Keratinocyte (primary cell): Measurements from ENCODE around the gene WFDC2. TPM values are rescaled to one million over a fixed set of nuclear protein-coding genes. Genes with fewer than 3 reads are reported as not detected.
A peak's percentile ranks its signal among the peaks of the same experiment; 100 is the strongest.

Experiments
- DNase-seq: peaks from one replicate; pipeline ENCODE4 v3.0.0-alpha.2; 2011; ENCODE audit warnings: low read depth, missing footprints, low spot score
- FAIRE-seq: peaks from 2 replicates; lab custom pipeline; 2011; peaks lifted over from hg19 to GRCh38; lab: Jason Lieb, UNC
- H2AFZ ChIP-seq: 2 replicates; pipeline ENCODE4 v1.6.0; 2012; ENCODE audit warnings: low read length, control low read depth, inconsistent platforms; ENCODE audit not compliant: control insufficient read depth
- H3K27ac ChIP-seq: 2 replicates; pipeline ENCODE4 v1.5.1; 2011; ENCODE audit warnings: low read length; ENCODE audit not compliant: control insufficient read depth, insufficient read depth
- H3K27me3 ChIP-seq: 3 replicates; pipeline ENCODE4 v1.6.0; 2011; ENCODE audit warnings: low read length; ENCODE audit not compliant: control insufficient read depth, insufficient read depth; ENCODE audit errors: extremely low read depth
- H3K36me3 ChIP-seq, 2 experiments: 2 replicates in 1 of 2; 3 replicates in 1 of 2; pipeline ENCODE4 v1.5.1; 2011; ENCODE audit warnings: low read length in 2 of 2, mild to moderate bottlenecking in 1 of 2; ENCODE audit not compliant: control insufficient read depth in 2 of 2, insufficient read depth in 2 of 2; ENCODE audit errors: extremely low read depth in 1 of 2
- H3K4me1 ChIP-seq: 3 replicates; pipeline ENCODE4 v1.5.1; 2011; ENCODE audit warnings: low read length; ENCODE audit not compliant: control insufficient read depth, insufficient read depth; ENCODE audit errors: extremely low read depth
- H3K4me2 ChIP-seq: 3 replicates; pipeline ENCODE4 v1.6.0; 2011; ENCODE audit warnings: low read depth, low read length; ENCODE audit not compliant: control insufficient read depth, insufficient read depth; ENCODE audit errors: extremely low read depth
- H3K4me3 ChIP-seq, 3 experiments: fragments of 200-600 bp in 1 of 3; sonication (generic) in 1 of 3; 2 replicates in 2 of 3; 3 replicates in 1 of 3; pipeline ENCODE4 v1.5.1; 2011 to 2016; ENCODE audit warnings: low read length in 3 of 3, mild to moderate bottlenecking in 3 of 3, control low read depth in 2 of 3, inconsistent platforms in 1 of 3, low read depth in 1 of 3, mixed read lengths in 1 of 3, mixed run types in 1 of 3, moderate library complexity in 1 of 3; ENCODE audit not compliant: control insufficient read depth in 2 of 3, insufficient read depth in 2 of 3; ENCODE audit errors: extremely low read depth in 1 of 3
- H3K79me2 ChIP-seq: 2 replicates; pipeline ENCODE4 v1.6.0; 2012; ENCODE audit warnings: low read length; ENCODE audit not compliant: control insufficient read depth, insufficient read depth
- H3K9ac ChIP-seq: 3 replicates; pipeline ENCODE4 v1.6.0; 2011; ENCODE audit warnings: low read length; ENCODE audit not compliant: control insufficient read depth, insufficient read depth; ENCODE audit errors: extremely low read depth
- H3K9me1 ChIP-seq: 3 replicates; pipeline ENCODE4 v1.6.0; 2011; ENCODE audit warnings: low read length; ENCODE audit not compliant: control insufficient read depth, insufficient read depth; ENCODE audit errors: extremely low read depth
- H3K9me3 ChIP-seq: 2 replicates; pipeline ENCODE4 v1.5.1; 2012; ENCODE audit warnings: low read depth, low read length; ENCODE audit not compliant: control insufficient read depth
- H4K20me1 ChIP-seq: 3 replicates; pipeline ENCODE4 v1.6.0; 2011; ENCODE audit warnings: low read length; ENCODE audit not compliant: control insufficient read depth, insufficient read depth; ENCODE audit errors: extremely low read depth
- EZH2 ChIP-seq: IDR thresholded peaks from one replicate; pipeline ENCODE4 v1.6.1; 2012; ENCODE audit warnings: inconsistent platforms, mild to moderate bottlenecking, low read length, moderate library complexity
- dilution Hi-C: fragments of 300-500 bp; cut with MboI; formaldehyde crosslinking; loops from one replicate; pipeline ENCODE4 v1.7.0; 2020; ENCODE audit warnings: low sequenced_read_pairs; ENCODE audit not compliant: extremely low pct_ligation_motif_present
- polyA plus RNA-seq, 5 experiments: library from polyadenylated mRNA; depleted of rRNA in 3 of 5; stranded (reverse) in 3 of 5; stranded (forward) in 1 of 5; unstranded in 1 of 5; fragments of >200 nt; gene quantifications; 1 replicate in 1 of 5; 2 replicates in 3 of 5; 3 replicates in 1 of 5; pipeline versions ENCODE4 v1.2.1 to v1.2.3, GENCODE V29; 2011 to 2012; ENCODE audit warnings: missing spikeins in 2 of 5, low read depth in 1 of 5, low replicate concordance in 1 of 5
- TF ChIP-seq, protein P1 (sequence below), 3 experiments: IDR thresholded peaks in 1 of 3; conservative IDR thresholded peaks in 1 of 3; optimal IDR thresholded peaks in 1 of 3; 2 replicates in 2 of 3; 3 replicates in 1 of 3; pipeline versions ENCODE3 to v1.5.1; 2011; ENCODE audit warnings: low read length in 3 of 3, mild to moderate bottlenecking in 3 of 3, moderate library complexity in 2 of 3, control low read depth in 1 of 3, inconsistent platforms in 1 of 3; ENCODE audit not compliant: insufficient read depth in 2 of 3; ENCODE audit errors: extremely low read depth in 1 of 3

The WFDC2 gene
- polyA plus RNA-seq, 1 donor (not counting 4 experiments of a cell fraction or from before 2014, with no cell fraction given): not detected

DNA sequence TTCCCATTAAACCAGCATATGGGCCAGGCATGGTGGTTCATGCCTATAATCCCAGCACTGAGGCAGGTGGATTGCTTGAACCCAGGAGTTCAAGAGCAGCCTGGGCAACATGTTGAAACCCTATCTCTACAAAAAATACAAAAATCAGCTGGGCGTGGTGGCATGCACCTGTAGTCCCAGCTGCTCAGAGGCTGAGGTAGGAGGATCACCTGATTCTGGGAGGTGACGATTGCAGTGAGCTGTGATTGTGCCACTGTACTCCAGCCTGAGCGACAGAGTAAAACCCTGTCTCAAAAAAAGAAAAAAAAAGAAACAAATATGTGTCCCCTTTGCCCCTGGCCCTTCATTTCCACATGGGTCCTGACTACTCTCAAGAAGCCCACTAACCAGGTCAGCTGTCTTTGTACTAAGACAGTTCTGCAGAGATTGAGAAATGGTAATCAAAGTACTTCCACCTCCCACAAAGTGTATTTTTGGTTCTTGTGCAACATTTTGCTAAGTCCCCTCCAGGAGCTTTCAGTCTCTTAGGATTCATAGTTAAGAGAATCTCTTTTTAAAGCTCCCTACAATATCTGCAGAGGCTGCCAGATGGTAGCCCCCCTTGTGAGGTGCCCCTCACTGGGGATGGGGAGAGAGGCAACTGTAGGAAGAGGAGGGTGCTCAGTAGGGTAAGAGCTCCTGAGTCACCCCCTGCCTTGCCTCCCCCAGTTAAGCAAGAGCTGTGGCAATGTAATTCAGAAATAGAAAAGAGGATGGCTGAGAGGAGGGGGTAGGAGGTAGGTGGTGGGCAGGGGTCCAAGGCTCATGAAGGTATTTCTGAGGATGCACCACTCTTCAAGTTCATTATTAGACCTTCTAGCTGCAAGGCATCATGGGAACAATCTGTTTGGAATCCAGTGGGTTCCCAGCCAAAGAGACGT, 16.5 kb upstream of the WFDC2 start:
- no peaks in the 10 kb centered on the region for H3K79me2 ChIP-seq
- H3K27ac ChIP-seq: no peak overlapping the region
- no peaks in the 10 kb centered on the region for H3K9me1 ChIP-seq
- no peak overlapping the region for H3K4me2 ChIP-seq
- DNase-seq: no peak
- no peak for FAIRE-seq
- H3K9ac ChIP-seq: no peak overlapping the region
- H3K36me3 ChIP-seq: no peaks in the 10 kb centered on the region
- dilution Hi-C loops: no loop called here
- H4K20me1 ChIP-seq: no peaks in the 10 kb centered on the region
- no peak for TF ChIP-seq EZH2
- TF ChIP-seq, protein P1, sequence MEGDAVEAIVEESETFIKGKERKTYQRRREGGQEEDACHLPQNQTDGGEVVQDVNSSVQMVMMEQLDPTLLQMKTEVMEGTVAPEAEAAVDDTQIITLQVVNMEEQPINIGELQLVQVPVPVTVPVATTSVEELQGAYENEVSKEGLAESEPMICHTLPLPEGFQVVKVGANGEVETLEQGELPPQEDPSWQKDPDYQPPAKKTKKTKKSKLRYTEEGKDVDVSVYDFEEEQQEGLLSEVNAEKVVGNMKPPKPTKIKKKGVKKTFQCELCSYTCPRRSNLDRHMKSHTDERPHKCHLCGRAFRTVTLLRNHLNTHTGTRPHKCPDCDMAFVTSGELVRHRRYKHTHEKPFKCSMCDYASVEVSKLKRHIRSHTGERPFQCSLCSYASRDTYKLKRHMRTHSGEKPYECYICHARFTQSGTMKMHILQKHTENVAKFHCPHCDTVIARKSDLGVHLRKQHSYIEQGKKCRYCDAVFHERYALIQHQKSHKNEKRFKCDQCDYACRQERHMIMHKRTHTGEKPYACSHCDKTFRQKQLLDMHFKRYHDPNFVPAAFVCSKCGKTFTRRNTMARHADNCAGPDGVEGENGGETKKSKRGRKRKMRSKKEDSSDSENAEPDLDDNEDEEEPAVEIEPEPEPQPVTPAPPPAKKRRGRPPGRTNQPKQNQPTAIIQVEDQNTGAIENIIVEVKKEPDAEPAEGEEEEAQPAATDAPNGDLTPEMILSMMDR (optimal IDR thresholded peaks at IDR 0.05 in 1 of 3, IDR thresholded peaks at IDR 0.05 in 1 of 3, conservative IDR thresholded peaks at IDR 0.05 in 1 of 3; ENCODE audit: extremely low read depth in 1 of 3, insufficient read depth in 2 of 3, low read length in 3 of 3): no peak
- H3K27me3 ChIP-seq: no peaks in the 10 kb centered on the region
- no peak overlapping the region for H2AFZ ChIP-seq
- no peak overlapping the region for H3K4me3 ChIP-seq
- H3K4me1 ChIP-seq: no peaks in the 10 kb centered on the region
- H3K9me3 ChIP-seq: no peaks in the 10 kb centered on the region

DNA sequence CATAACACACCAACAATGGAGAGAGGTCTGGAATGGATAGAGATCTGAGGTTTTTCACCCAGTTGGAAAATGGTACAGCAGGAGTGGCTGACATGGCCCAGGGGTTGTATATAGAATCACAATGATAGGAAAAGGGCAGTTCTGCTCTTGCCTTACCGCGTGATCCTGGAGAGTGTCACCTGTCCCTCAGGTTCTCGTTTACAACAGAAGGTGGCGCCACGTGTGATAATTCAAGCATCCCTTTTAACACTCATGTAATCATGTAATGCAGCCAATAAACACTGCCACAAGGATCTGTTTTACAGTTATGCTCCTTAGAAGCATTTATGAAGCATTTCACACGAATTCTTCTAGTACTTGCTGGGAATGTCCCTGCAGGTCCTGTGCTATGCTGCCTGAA, 12.9 kb upstream of the WFDC2 start:
- TF ChIP-seq, protein P1 (optimal IDR thresholded peaks at IDR 0.05 in 1 of 3, IDR thresholded peaks at IDR 0.05 in 1 of 3, conservative IDR thresholded peaks at IDR 0.05 in 1 of 3; ENCODE audit: extremely low read depth in 1 of 3, insufficient read depth in 2 of 3, low read length in 3 of 3): peak; percentile 45 to 71 (median 51)
- no peak for TF ChIP-seq EZH2
- Histone ChIP-seq H3K4me2 (no peak overlapping the region), H3K9me1 (no peaks in the 10 kb centered on the region), H3K36me3 (no peaks in the 10 kb centered on the region), H3K9ac (no peak overlapping the region), H3K4me3 (no peak overlapping the region), H4K20me1 (no peaks in the 10 kb centered on the region), H3K27me3 (peaks cover 4% of the 10 kb centered on the region), H3K27ac (no peak overlapping the region), H3K79me2 (no peaks in the 10 kb centered on the region), H3K9me3 (no peaks in the 10 kb centered on the region), H3K4me1 (no peaks in the 10 kb centered on the region), H2AFZ (no peak overlapping the region)
- no peak for FAIRE-seq
- dilution Hi-C loops: no loop called here
- DNase-seq: no peak
